HepG2 (cell line): ENCODE data around the gene DOC2A. TPM values are rescaled to one million over a fixed set of nuclear protein-coding genes. Genes with fewer than 3 reads are reported as not detected.

ENCODE experiments used
- AHR ChIP-seq: IDR thresholded peaks from 2 replicates; pipeline ENCODE4 v1.6.1; 2018; ENCODE audit warnings: missing genetic modification reagents, missing compliant biosample characterization
- ATAD3A ChIP-seq: sonication (generic); formaldehyde crosslinking; IDR thresholded peaks from 2 replicates; pipeline ENCODE4 v1.4.0; 2020; ENCODE audit warnings: missing genetic modification reagents
- CCAR2 ChIP-seq: fragments of 200-400 bp; formaldehyde crosslinking; optimal IDR thresholded peaks from 2 replicates; pipeline ENCODE3; 2018; ENCODE audit warnings: low read depth, mild to moderate bottlenecking, low read length, moderate library complexity
- DR1 ChIP-seq: sonication (generic); formaldehyde crosslinking; IDR thresholded peaks from 2 replicates; pipeline ENCODE4 v1.8.0; 2021; ENCODE audit warnings: mild to moderate bottlenecking, missing genetic modification reagents, inconsistent platforms
- ELF1 ChIP-seq: sonication (generic); formaldehyde crosslinking; IDR thresholded peaks from 2 replicates; pipeline ENCODE4 v1.4.0; 2020; ENCODE audit warnings: missing genetic modification reagents
- FOSL1 ChIP-seq: sonication (generic); formaldehyde crosslinking; IDR thresholded peaks from 2 replicates; pipeline ENCODE4 v1.9.0; 2021; ENCODE audit warnings: missing genetic modification reagents, borderline replicate concordance
- FOXO1 ChIP-seq: sonication (generic); formaldehyde crosslinking; IDR thresholded peaks from 2 replicates; pipeline ENCODE4 v1.4.0; 2020; ENCODE audit warnings: missing genetic modification reagents
- HOXA5 ChIP-seq: sonication (generic); formaldehyde crosslinking; IDR thresholded peaks from 2 replicates; pipeline ENCODE4 v1.4.0; 2020; ENCODE audit warnings: missing genetic modification reagents
- NCOR1 ChIP-seq: fragments of 200-600 bp; sonication (generic); IDR thresholded peaks from 2 replicates; pipeline ENCODE4 v1.7.0; 2017; ENCODE audit warnings: antibody characterized with exemption, low read length, borderline replicate concordance
- NFE2L2 ChIP-seq: fragments of 150-350 bp; IDR thresholded peaks from 2 replicates; pipeline ENCODE4 v1.6.1; 2014; ENCODE audit warnings: low read length
- SALL1 ChIP-seq: sonication (generic); formaldehyde crosslinking; IDR thresholded peaks from 2 replicates; pipeline ENCODE4 v1.8.0; 2022; ENCODE audit warnings: mild to moderate bottlenecking, missing genetic modification reagents
- SETDB1 ChIP-seq: sonication (generic); formaldehyde crosslinking; IDR thresholded peaks from 2 replicates; pipeline ENCODE4 v1.5.1; 2020; ENCODE audit warnings: missing genetic modification reagents, mild to moderate bottlenecking, borderline replicate concordance
- SNAPC4 ChIP-seq: sonication (generic); formaldehyde crosslinking; IDR thresholded peaks from 2 replicates; pipeline ENCODE4 v1.4.0; 2020; ENCODE audit warnings: mild to moderate bottlenecking, missing genetic modification reagents
- SP5 ChIP-seq: IDR thresholded peaks from 2 replicates; pipeline ENCODE4 v1.6.1; 2016; ENCODE audit warnings: low read depth, borderline replicate concordance
- TAF15 ChIP-seq: fragments of 200-400 bp; formaldehyde crosslinking; IDR thresholded peaks from one replicate; pipeline ENCODE4 v1.6.1; 2018; ENCODE audit warnings: mild to moderate bottlenecking, low read depth, low read length; ENCODE audit not compliant: poor library complexity, severe bottlenecking
- ZBTB3 ChIP-seq: sonication (generic); formaldehyde crosslinking; IDR thresholded peaks from 2 replicates; pipeline ENCODE4 v1.4.0; 2020; ENCODE audit warnings: low read depth, mild to moderate bottlenecking, moderate library complexity, missing genetic modification reagents, borderline replicate concordance
- ZBTB44 ChIP-seq: sonication (generic); formaldehyde crosslinking; IDR thresholded peaks from 2 replicates; pipeline ENCODE4 v1.4.0; 2020; ENCODE audit warnings: missing genetic modification reagents
- ZNF10 ChIP-seq: sonication (generic); formaldehyde crosslinking; IDR thresholded peaks from 2 replicates; pipeline ENCODE4 v1.4.0; 2020; ENCODE audit warnings: mild to moderate bottlenecking, low read depth, missing genetic modification reagents, borderline replicate concordance
- ZNF136 ChIP-seq: sonication (generic); formaldehyde crosslinking; IDR thresholded peaks from 2 replicates; pipeline ENCODE4 v1.8.1; 2022; ENCODE audit warnings: low read depth, mild to moderate bottlenecking, moderate library complexity, missing genetic modification reagents
- ZNF564 ChIP-seq: sonication (generic); formaldehyde crosslinking; IDR thresholded peaks from 2 replicates; pipeline ENCODE4 v1.8.1; 2023; ENCODE audit warnings: mild to moderate bottlenecking, missing genetic modification reagents
- ZNF788 ChIP-seq: sonication (generic); formaldehyde crosslinking; IDR thresholded peaks from 2 replicates; pipeline ENCODE4 v1.5.0; 2020; ENCODE audit warnings: mild to moderate bottlenecking, missing genetic modification reagents, borderline replicate concordance
- ZNF878 ChIP-seq: sonication (generic); formaldehyde crosslinking; IDR thresholded peaks from 2 replicates; pipeline ENCODE4 v1.8.1; 2023; ENCODE audit warnings: mild to moderate bottlenecking, missing genetic modification reagents, moderate library complexity
- ZSCAN31 ChIP-seq: sonication (generic); formaldehyde crosslinking; IDR thresholded peaks from 2 replicates; pipeline ENCODE4 v1.5.0; 2020; ENCODE audit warnings: low read depth, mild to moderate bottlenecking, missing genetic modification reagents
- polyA plus RNA-seq, 8 experiments: library from polyadenylated mRNA; depleted of rRNA in 3 of 8; stranded (reverse) in 7 of 8; unstranded in 1 of 8; fragments of >200 nt; fragmentation: Illumina TruSeq in 4 of 8; extraction: Trizol in 4 of 8; gene quantifications; 2 replicates each; pipeline versions ENCODE4 v1.2.1 to v1.2.3, GENCODE V29; 2011 to 2016; ENCODE audit warnings: low read depth in 4 of 8, missing spikeins in 1 of 8, mixed read lengths in 1 of 8; ENCODE audit not compliant: insufficient read depth in 1 of 8
- total RNA-seq, 5 experiments: library from RNA; depleted of rRNA; stranded (reverse); fragments of >200 nt; fragmentation: Illumina TruSeq; extraction: Trizol; gene quantifications; 2 replicates each; pipeline ENCODE4 v1.2.3, GENCODE V29; 2016; ENCODE audit warnings: low read depth in 1 of 5
- TF ChIP-seq, protein P1 (sequence below): sonication (generic); formaldehyde crosslinking; IDR thresholded peaks from 2 replicates; pipeline ENCODE4 v1.4.0; 2020; ENCODE audit warnings: low read depth, mild to moderate bottlenecking, missing genetic modification reagents

The DOC2A gene
- total and polyA plus RNA-seq, 2 of the 13 experiments (the other 11 are each of a cell fraction or from before 2014, with no cell fraction given), result 0.15 to 0.55 TPM

DNA sequence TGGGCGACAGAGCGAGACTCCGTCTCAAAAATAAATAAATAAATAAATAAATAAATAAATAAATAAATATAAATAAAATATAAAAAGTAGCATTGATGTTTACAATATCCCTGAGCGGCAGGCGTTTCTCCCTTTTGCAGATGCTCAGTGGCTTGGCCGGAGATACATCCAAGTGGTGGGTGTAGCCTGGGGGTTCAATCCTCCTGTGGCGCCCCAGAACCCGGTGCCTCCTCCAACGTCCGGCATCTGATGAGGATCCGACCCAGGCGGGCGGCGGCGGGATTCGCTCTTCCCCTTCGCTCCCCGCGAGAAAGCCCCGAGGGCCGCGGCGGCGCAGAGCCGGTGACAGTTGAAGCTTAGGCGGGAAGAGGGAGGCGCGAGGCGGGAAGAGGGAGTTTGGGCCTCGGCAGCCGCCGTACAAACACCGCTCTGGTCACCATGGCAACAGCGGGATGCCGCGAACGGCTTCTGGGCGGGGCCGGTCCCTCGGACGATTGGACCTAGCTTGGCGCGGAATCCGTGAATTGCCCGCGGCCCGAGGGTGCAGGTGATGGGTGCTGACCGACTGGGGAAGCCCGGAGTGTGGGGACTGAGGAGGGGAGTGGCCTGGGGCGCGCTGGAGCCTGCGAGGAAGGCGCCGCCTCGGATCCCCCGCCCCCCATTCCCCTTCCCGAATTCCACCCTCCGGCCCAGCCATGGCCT is 42.0 kb upstream of the DOC2A start (continued):
- TF ChIP-seq SNAPC4 (no peak), SP5 (peak; percentile 95), ZNF136 (peak; percentile 97), ZNF788 (CRISPR knock-in tag) (peak; percentile 97; the same call in 1 of the 2 replicates), TAF15 (peak; percentile 44), FOSL1 (no peak), NCOR1 (no peak), ZBTB44 (CRISPR knock-in tag) (peak; percentile 97), ZNF878 (CRISPR knock-in tag) (0 out of 2 replicates have a peak, but pooled peaks have one; percentile 55), ZNF564 (CRISPR knock-in tag) (peak; percentile 97), ZBTB3 (CRISPR knock-in tag) (no peak), CCAR2 (no peak), SETDB1 (no peak), ATAD3A (CRISPR knock-in tag) (no peak), DR1 (CRISPR knock-in tag) (peak; percentile 89), ZNF10 (CRISPR knock-in tag) (no peak), NFE2L2 (no peak), AHR (CRISPR knock-in tag) (peak; percentile 97), HOXA5 (CRISPR knock-in tag) (peak; percentile 82), ZSCAN31 (peak; percentile 96), ELF1 (CRISPR knock-in tag) (peak; percentile 82), FOXO1 (CRISPR knock-in tag) (peak; percentile 84), SALL1 (CRISPR knock-in tag) (peak; percentile 95)
- TF ChIP-seq, protein P1, sequence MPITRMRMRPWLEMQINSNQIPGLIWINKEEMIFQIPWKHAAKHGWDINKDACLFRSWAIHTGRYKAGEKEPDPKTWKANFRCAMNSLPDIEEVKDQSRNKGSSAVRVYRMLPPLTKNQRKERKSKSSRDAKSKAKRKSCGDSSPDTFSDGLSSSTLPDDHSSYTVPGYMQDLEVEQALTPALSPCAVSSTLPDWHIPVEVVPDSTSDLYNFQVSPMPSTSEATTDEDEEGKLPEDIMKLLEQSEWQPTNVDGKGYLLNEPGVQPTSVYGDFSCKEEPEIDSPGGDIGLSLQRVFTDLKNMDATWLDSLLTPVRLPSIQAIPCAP (CRISPR knock-in tag), result 0 out of 2 replicates have a peak, but pooled peaks have one; percentile 60
